Neural cell (in vitro differentiated cells): Measurements from ENCODE around the gene TCF12. TPM values are rescaled to one million over a fixed set of nuclear protein-coding genes. Genes with fewer than 3 reads are reported as not detected.

Source experiments
- H2AFZ ChIP-seq: fragments of 200-600, 300-800 bp; sonication (generic), shearing (Covaris generic); 2 replicates; pipeline ENCODE4 v1.6.0; 2014; ENCODE audit warnings: low read depth, mild to moderate bottlenecking, antibody characterized with exemption, low read length, moderate library complexity
- H3F3A ChIP-seq: fragments of 200-600 bp; shearing (Covaris generic); 2 replicates; pipeline ENCODE4 v1.6.1; 2016; ENCODE audit warnings: mild to moderate bottlenecking, moderate library complexity, mixed read lengths, antibody characterized with exemption, low read length; ENCODE audit not compliant: insufficient read depth, poor library complexity, severe bottlenecking
- H3K27ac ChIP-seq: fragments of 200-600, 300-800 bp; sonication (generic), shearing (Covaris generic); 2 replicates; pipeline ENCODE4 v1.5.1; 2014; ENCODE audit warnings: mild to moderate bottlenecking, low read length, moderate library complexity
- H3K27me3 ChIP-seq: fragments of 300-800, 200-600 bp; sonication (generic), shearing (Covaris generic); 2 replicates; pipeline ENCODE4 v1.6.0; 2014; ENCODE audit warnings: mild to moderate bottlenecking, low read depth, low read length, moderate library complexity; ENCODE audit not compliant: insufficient read depth
- H3K36me3 ChIP-seq: fragments of 300-800, 200-600 bp; sonication (generic), shearing (Covaris generic); 2 replicates; pipeline ENCODE4 v1.5.1; 2014; ENCODE audit warnings: mild to moderate bottlenecking, antibody characterized with exemption, low read length, moderate library complexity; ENCODE audit not compliant: insufficient read depth
- H3K4me2 ChIP-seq: fragments of 300-800, 200-600 bp; sonication (generic), shearing (Covaris generic); 2 replicates; pipeline ENCODE4 v1.6.0; 2014; ENCODE audit warnings: mild to moderate bottlenecking, low read length
- H3K4me3 ChIP-seq: fragments of 300-800, 200-600 bp; sonication (generic), shearing (Covaris generic); 2 replicates; pipeline ENCODE4 v1.5.1; 2014; ENCODE audit warnings: mild to moderate bottlenecking, low read length, moderate library complexity
- H3K79me2 ChIP-seq: fragments of 200-600 bp; shearing (Covaris generic); replicated peaks from 2 replicates; pipeline ENCODE4 v1.6.0; 2014; ENCODE audit warnings: mild to moderate bottlenecking, low read length, moderate library complexity; ENCODE audit not compliant: insufficient read depth
- H3K9ac ChIP-seq: fragments of 300-800, 200-600 bp; sonication (generic), shearing (Covaris generic); 2 replicates; pipeline ENCODE4 v1.6.1; 2016; ENCODE audit warnings: mild to moderate bottlenecking, low read length, mixed read lengths
- H3K9me2 ChIP-seq: fragments of 200-600 bp; shearing (Covaris generic); 2 replicates; pipeline ENCODE4 v1.6.1; 2016; ENCODE audit warnings: mild to moderate bottlenecking, low read length, mixed read lengths; ENCODE audit not compliant: insufficient read depth
- H3K9me3 ChIP-seq: fragments of 200-600, 300-800 bp; sonication (generic), shearing (Covaris generic); 2 replicates; pipeline ENCODE4 v1.6.1; 2016; ENCODE audit warnings: mild to moderate bottlenecking, mixed run types, low read length, moderate library complexity, mixed read lengths
- H4K20me1 ChIP-seq: fragments of 200-600 bp; shearing (Covaris generic); 2 replicates; pipeline ENCODE4 v1.6.1; 2016; ENCODE audit warnings: mild to moderate bottlenecking, mixed run types; ENCODE audit not compliant: insufficient read depth
- CTCF ChIP-seq: fragments of 450-650 bp; IDR thresholded peaks from 2 replicates; pipeline ENCODE4 v1.5.1; 2014; ENCODE audit warnings: antibody characterized with exemption, mild to moderate bottlenecking, moderate library complexity; ENCODE audit not compliant: poor library complexity, severe bottlenecking
- EP300 ChIP-seq: fragments of 450-650 bp; conservative IDR thresholded peaks from 2 replicates; pipeline ENCODE4 v1.6.1; 2014; ENCODE audit warnings: antibody characterized with exemption, mild to moderate bottlenecking, moderate library complexity; ENCODE audit not compliant: poor library complexity, severe bottlenecking
- EZH2 ChIP-seq: fragments of 200-600, 300-800 bp; shearing (Covaris generic), sonication (generic); IDR thresholded peaks from 2 replicates; pipeline ENCODE4 v1.6.1; 2014; ENCODE audit warnings: antibody characterized with exemption, low read length, borderline replicate concordance, mild to moderate bottlenecking; ENCODE audit not compliant: insufficient read depth, poor library complexity, severe bottlenecking
- MXI1 ChIP-seq: fragments of 450-650 bp; conservative IDR thresholded peaks from 2 replicates; pipeline ENCODE4 v1.6.1; 2014; ENCODE audit warnings: antibody characterized with exemption, mild to moderate bottlenecking; ENCODE audit not compliant: poor library complexity, severe bottlenecking
- POLR2AphosphoS5 ChIP-seq: IDR thresholded peaks from 2 replicates; pipeline ENCODE4 v1.6.1; 2012
- RAD21 ChIP-seq: fragments of 450-650 bp; conservative IDR thresholded peaks from 2 replicates; pipeline ENCODE4 v1.6.1; 2014; ENCODE audit warnings: antibody characterized with exemption, mild to moderate bottlenecking, moderate library complexity
- SMC3 ChIP-seq: fragments of 450-650 bp; conservative IDR thresholded peaks from 2 replicates; pipeline ENCODE4 v1.6.1; 2014; ENCODE audit warnings: antibody characterized with exemption, mild to moderate bottlenecking, moderate library complexity; ENCODE audit not compliant: poor library complexity
- TAF1 ChIP-seq: IDR thresholded peaks from 2 replicates; pipeline ENCODE4 v1.6.1; 2012; ENCODE audit warnings: low read depth
- polyA plus RNA-seq: library from polyadenylated mRNA; depleted of rRNA; stranded (reverse); fragments of >200 nt; gene quantifications from 2 replicates; pipeline ENCODE4 v1.2.3, GENCODE V29; 2014
- TF ChIP-seq, protein P1 (sequence below): IDR thresholded peaks from 2 replicates; pipeline ENCODE4 v1.6.1; 2012; ENCODE audit warnings: borderline replicate concordance

TCF12 gene
- polyA plus RNA-seq, 1 donor from 2014 or later = 52.7 TPM

DNA sequence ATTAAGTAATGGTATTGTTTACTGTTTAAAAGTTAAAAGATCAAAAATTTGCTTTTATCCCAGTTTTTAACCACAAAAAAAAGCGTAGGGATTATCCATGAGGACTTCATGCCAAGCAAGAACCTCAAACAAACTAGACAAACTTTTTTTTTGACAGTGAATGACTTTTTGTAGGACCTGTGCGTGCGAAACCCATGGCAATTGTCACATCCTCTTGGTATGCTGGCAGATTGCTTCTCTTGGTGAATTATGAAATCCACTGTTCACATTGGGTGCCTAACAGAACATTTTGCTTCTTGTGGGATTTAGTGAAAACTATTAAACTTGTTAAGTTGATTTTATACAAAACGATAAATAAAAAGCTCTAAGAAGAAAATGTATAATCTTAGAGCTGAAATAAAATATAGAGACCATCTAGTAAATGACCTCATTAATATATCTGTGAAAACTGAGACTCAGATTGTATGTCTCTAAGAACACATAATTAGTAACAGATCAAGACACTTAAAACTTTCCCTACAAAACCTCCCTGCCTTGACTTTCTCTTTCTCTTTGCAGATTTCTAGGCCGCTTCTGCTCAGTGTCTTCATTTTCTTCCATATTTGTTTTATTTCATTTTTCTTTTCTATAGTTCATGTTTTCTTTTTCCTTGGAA is 370.6 kb downstream of the TCF12 start:
- Histone ChIP-seq H3K27me3 (no peaks in the 10 kb centered on the region), H3K9ac (no peak overlapping the region), H3K27ac (no peak overlapping the region), H3K9me3 (no peaks in the 10 kb centered on the region), H2AFZ (no peak overlapping the region), H3K4me3 (no peak overlapping the region), H3K4me2 (no peak overlapping the region), H3K36me3 (no peaks in the 10 kb centered on the region), H3K9me2 (no peaks in the 10 kb centered on the region), H3F3A (no peaks in the 10 kb centered on the region), H4K20me1 (no peaks in the 10 kb centered on the region), H3K79me2 (no peaks in the 10 kb centered on the region)
- TF ChIP-seq CTCF = no peak
- TF ChIP-seq SMC3 = no peak
- no peak for TF ChIP-seq TAF1
- TF ChIP-seq RAD21 = no peak
- TF ChIP-seq MXI1 = no peak
- no peak for TF ChIP-seq EZH2
- TF ChIP-seq, protein P1, sequence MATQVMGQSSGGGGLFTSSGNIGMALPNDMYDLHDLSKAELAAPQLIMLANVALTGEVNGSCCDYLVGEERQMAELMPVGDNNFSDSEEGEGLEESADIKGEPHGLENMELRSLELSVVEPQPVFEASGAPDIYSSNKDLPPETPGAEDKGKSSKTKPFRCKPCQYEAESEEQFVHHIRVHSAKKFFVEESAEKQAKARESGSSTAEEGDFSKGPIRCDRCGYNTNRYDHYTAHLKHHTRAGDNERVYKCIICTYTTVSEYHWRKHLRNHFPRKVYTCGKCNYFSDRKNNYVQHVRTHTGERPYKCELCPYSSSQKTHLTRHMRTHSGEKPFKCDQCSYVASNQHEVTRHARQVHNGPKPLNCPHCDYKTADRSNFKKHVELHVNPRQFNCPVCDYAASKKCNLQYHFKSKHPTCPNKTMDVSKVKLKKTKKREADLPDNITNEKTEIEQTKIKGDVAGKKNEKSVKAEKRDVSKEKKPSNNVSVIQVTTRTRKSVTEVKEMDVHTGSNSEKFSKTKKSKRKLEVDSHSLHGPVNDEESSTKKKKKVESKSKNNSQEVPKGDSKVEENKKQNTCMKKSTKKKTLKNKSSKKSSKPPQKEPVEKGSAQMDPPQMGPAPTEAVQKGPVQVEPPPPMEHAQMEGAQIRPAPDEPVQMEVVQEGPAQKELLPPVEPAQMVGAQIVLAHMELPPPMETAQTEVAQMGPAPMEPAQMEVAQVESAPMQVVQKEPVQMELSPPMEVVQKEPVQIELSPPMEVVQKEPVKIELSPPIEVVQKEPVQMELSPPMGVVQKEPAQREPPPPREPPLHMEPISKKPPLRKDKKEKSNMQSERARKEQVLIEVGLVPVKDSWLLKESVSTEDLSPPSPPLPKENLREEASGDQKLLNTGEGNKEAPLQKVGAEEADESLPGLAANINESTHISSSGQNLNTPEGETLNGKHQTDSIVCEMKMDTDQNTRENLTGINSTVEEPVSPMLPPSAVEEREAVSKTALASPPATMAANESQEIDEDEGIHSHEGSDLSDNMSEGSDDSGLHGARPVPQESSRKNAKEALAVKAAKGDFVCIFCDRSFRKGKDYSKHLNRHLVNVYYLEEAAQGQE = no peak
- no peak for TF ChIP-seq EP300
- no peak for TF ChIP-seq POLR2AphosphoS5

DNA sequence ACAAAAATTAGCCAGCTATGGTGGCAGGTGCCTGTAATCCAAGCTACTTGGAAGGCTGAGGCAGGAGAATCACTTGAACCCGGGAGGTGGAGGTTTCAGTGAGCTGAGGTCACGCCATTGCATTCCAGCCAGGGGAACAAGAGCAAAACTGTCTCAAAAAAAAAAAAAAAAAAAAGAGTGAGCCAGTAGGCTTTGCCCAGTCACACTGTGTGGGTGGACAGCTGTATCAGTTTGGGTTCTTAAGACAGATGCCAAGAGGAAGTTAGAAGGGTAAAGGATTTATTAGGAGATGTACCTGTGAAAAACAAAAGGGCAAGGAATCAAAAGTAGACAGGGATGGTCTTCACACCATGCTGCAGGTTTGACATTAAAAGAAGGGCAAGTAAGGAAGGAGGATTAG is 371.7 kb downstream of the TCF12 start:
- Histone ChIP-seq H3K4me3 (no peak overlapping the region), H3K9ac (no peak overlapping the region), H2AFZ (no peak overlapping the region), H3K36me3 (no peaks in the 10 kb centered on the region), H3F3A (no peaks in the 10 kb centered on the region), H3K9me2 (no peaks in the 10 kb centered on the region), H3K4me2 (no peak overlapping the region), H3K79me2 (no peaks in the 10 kb centered on the region), H3K9me3 (no peaks in the 10 kb centered on the region), H4K20me1 (no peaks in the 10 kb centered on the region), H3K27ac (no peak overlapping the region), H3K27me3 (no peaks in the 10 kb centered on the region)
- TF ChIP-seq MXI1 = no peak
- no peak for TF ChIP-seq RAD21
- TF ChIP-seq, protein P1 = no peak
- no peak for TF ChIP-seq SMC3
- TF ChIP-seq TAF1 = no peak
- TF ChIP-seq EP300 = no peak
- no peak for TF ChIP-seq EZH2
- TF ChIP-seq POLR2AphosphoS5 = no peak
- TF ChIP-seq CTCF = no peak
